GM19351 (cell line): ENCODE measurements around the gene SSBP2.
"Not testable (repeated sequence)": the region's sequence is repeated elsewhere in the genome, so short reads cannot be mapped to it uniquely, and the experiment has no call there.

Source experiments
- ATAC-seq: cut with Tn5 transposase; IDR thresholded peaks from one replicate; pipeline ENCODE4 v1.9.1; 2021; ENCODE audit warnings: mild to moderate bottlenecking, moderate library complexity; ENCODE audit not compliant: unreplicated experiment

The SSBP2 gene

DNA sequence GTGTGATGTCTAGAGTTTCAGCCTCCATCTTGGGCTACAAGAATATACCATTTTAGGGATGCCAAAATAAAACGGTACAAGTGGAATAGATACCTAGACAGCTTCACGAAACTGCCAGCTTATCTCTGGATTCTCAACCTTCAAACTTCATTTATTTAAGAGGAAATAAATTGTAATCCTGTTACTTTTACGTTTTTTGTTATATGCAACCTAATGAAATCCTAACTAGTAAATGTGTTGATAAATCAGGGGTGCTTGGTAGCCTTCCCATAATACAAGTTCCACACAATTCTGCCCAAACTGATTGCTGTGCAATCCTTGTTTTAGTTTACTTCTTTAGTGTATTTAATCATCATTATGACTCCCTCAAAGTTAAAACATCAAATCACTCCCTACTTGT lies 75.5 kb downstream of the SSBP2 start:
- ATAC-seq: no peak

DNA sequence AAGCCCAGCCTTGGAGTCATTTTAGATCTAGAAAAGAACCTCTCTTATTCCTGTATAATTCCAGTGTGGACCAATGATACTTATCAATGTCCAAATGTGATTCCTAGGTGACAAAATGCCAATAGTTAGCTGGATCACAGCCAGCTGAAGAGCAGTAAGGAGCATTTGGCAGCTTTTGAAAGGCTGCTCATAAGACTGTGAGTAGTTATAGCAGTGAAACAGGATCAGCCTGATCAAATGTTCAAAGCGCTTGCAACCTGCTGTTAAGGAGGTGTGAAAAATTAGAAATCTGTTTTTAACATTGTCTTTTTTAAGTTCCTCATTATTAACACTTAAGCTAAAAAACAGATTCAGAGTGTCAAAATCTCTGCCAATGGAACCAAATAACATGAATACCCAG lies 85.1 kb downstream of the SSBP2 start:
- ATAC-seq: no peak

DNA sequence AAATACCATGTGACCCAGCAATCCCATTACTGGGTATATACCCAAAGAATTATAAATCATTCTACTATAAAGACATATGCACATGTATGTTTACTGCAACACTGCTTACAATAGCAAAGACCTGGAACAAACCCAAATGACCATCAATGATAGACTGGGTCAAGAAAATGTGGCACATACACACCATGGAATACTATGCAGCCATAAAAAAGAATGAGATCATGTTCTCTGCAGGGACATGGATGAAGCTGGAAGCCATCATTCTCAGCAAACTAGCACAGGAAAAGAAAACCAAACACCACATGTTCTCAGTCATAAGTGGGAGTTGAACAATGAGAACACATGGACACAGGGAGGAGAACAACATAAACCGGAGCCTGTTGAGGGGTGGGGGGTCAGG lies 90.3 kb downstream of the SSBP2 start:
- not testable (repeated sequence) for ATAC-seq

DNA sequence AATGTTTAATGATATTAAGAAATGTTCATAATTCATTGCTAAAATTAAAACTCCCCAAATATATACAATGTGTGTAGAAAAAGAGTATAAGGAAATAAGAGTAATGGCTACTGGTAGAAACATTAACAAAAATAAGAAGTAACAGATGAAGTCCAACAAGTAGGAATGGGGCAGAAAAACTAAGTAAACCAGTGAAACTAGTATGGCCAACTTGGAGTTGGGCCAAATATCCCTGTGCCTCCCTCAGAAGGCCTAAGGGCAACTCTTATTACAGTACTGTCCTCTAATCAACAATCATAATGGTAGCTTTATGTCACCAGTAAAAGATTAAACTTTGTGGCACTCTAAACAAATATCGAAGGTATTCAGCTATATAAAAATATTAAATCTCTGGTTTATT lies 93.5 kb downstream of the SSBP2 start:
- no peak for ATAC-seq

DNA sequence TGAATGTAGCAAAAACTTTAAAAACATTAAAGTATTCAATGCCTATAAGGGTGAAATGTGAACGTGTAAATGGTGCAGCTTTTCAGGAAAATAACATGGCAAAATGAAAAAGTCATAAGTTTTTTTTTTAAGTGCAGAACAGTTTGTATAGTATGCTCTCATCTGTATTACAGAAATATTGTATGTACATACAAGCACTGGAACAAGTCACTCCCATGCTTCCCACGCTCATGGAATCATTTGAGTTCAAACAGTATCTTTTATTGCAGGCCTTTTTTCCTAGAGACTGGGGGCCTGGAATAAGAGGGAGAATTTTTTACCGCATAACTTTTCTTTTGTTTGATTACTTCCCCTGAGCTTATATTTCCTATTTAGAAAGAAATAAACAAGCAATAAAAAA lies 94.1 kb downstream of the SSBP2 start:
- no peak for ATAC-seq

DNA sequence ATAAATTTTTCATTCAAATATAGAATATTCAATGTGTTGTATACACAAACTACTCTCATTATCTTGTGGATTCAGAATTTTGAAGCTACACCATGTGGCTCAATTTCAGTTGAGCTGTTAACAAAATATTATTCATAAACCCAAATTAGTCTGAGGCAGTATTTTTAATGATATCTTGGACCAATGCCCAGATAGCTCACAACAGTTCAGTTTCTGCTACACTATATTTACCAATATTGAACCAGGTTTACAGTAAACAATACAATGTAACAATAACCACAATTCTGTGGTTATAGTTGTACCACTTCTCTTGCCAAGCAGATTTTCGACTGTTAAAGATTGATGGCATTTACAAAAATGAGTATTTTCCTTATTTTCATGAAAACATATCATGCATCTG lies 99.9 kb downstream of the SSBP2 start:
- no peak for ATAC-seq

DNA sequence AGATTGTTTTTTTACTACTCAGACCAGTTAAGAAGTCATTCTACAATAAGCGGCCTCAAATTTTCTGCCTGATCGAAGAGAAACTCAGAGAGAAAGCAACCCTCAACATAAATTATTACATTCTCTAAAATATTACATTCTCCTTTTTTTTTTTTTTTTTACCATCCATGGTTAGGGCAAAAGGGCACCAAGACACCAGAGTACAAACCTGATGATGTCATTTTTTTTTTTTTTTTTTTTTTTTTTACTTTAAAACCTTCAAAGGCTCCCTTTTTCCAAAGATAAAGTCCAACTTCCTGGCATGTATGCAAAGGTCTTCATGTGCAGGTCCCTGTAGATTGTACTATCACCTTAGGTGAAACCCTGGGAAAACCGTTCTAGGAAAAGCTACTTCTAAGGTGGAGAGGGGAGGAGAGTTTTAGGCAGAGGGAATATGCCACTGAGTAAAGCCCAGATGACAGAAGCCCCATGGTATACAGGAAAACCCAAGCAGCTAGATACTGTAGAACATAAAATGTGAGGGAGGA lies 104.4 kb downstream of the SSBP2 start:
- no peak for ATAC-seq

DNA sequence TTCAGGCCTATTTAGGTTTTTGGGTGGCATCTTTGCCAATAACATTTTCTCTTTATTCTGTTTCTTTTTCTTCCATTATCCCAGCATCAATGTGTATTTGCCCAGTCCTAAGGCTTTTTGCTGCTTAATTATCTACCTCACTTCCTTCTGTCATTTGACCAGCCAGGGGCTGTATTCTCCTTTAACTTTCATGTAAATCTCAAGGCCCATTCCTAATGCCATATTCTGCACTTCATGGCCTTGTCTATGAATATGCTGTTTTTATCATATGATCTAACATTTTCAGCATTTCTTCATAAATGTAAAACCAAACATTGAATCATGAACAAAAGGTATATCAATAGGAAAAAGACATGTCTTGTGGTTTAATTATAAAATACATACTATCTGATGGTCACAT lies 108.7 kb downstream of the SSBP2 start:
- no peak for ATAC-seq

DNA sequence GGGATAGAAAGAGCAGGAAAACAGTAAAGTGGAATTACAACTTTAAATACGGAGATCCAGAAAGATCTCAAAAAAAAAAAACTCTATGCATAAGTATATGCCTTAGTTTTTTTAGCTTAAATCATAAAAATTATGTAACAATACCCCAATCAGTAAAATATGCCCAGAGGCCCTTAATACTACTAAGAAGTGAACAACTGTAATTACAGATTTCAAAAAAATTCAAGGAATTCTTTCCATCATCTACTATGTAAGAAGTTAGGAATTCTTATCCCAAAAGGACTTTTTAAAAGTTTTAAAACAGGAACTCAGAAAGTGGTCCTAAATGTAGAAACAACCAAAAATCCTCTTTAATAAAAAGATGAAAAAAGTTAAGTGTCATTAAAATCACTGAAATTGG lies 111.3 kb downstream of the SSBP2 start:
- no peak for ATAC-seq

DNA sequence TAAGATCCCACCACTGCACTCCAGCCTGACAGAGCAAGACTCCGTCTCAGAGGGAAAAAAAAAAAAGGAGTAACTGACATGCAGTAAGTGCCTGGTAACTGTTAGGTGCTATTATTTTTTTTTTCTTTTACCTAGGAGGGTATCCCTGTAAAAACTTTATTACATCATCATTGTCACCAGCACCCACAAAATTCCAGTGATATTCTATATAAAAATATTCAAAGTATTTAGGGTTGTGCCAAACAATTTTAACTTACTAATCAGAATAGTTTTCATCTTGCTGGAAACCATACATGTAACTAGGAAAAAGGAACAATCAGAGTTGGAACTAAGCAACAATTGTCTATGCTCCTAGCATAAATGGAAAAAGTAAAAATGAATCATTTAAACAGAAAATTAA lies 112.4 kb downstream of the SSBP2 start:
- no peak for ATAC-seq

DNA sequence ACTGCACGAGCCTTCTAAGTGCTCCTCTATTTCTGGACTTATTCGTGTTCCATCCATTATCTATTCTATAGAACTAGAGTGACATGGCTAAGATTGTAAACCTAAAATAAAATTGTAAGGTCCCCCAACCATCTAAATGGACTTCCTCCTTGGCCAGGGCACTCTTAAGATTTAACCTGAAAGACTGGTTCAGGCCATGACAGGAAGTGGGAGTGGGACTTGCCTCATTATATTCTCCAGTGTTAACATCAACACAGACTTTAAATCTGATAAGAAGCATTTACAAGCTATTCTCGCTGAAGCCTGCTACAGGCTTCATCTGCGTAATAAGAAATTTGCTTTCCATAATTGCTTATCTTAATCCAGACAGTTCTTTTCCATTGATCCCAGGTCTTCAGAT lies 117.0 kb downstream of the SSBP2 start:
- ATAC-seq: no peak

DNA sequence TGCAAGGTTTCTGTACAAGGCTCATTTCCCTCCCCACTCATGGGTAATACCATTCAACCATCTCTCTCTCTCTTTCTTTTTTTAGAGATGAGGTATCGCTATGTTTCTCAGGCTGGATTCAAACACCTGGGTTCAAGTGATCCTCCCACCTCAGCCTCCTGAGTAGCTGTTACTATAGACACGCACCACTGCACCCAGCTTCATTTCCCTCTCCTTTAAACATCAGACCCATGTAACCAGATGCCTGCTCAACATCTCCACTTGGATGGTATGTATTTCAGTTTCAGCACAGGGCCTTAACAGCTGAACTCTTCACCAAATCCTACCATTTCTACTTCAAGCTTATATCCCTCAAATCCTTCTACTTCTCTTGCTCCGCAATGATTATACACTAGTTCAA lies 117.4 kb downstream of the SSBP2 start:
- no peak for ATAC-seq

DNA sequence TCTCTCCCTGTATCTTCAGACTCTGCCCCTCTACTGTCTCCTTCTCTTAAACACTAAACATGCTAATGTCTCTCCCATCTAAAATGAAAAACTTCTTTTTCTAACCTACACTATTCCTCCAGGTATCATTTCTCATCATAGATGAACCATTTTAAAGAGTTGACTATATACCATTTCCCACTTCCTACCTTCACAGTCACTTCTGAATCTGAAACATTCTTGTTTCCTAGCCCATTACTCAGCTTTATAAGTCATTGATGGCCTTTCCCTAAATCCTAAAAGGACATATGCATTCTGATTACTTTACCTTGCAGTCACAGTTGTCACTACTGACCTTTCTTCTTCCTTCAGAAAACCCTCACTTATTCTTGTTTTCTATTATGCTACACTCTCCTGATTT lies 118.2 kb downstream of the SSBP2 start:
- no peak for ATAC-seq

DNA sequence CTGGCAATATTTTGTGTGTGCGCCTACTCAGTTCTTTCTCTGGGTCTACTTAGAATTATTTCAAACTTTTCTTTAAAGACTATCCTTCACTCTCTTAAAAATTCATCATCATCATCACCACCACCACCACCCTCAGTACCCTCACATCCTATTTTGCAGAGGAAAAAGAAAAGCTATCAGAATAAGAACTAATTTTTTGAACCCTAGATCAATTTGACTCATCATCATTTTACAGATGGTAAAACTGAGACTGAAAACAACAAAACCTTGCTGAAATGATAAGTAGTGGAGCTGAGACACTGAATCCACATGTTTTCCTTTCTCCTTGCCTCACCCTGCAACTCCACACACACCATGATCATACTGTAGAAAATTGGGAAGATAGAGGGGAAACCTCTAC lies 119.3 kb downstream of the SSBP2 start:
- ATAC-seq: no peak

DNA sequence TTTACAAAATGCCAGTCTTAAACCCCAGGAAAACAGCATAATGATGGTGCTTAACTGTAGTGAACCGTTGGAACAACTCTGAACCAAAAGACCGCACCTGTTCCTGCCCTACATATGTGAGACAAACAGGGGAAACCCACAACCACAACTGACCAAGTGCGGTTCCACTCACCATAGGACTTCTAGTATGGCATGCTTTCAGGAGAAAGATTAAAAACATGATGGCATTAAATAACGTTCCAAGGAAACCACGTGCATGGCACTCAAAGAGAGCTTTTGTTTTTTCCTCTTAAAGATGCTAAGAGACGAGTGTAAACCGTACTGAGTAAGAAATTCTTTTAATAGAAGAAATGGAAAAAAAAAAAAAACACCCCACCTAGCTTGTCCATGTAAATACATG lies 119.8 kb downstream of the SSBP2 start:
- ATAC-seq: peak; percentile 88

DNA sequence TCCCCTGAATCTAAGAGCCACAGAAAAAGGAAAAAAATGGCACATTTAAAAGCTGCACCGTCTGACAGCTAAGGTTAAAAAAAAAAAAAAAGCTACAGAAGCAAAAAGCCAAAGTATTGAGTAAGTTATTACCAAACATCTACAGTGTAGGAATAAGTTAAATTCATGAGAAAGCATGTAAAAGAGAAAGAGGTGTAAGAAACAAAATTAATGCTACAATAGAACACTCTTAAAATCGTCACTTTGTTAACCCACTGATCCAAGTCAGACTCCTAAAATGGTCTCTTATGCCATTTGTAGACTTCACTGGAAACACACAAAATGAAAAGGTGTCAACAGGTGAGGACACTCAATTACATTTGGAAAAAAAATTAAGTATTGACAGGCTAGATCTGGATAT lies 120.2 kb downstream of the SSBP2 start:
- ATAC-seq: no peak

DNA sequence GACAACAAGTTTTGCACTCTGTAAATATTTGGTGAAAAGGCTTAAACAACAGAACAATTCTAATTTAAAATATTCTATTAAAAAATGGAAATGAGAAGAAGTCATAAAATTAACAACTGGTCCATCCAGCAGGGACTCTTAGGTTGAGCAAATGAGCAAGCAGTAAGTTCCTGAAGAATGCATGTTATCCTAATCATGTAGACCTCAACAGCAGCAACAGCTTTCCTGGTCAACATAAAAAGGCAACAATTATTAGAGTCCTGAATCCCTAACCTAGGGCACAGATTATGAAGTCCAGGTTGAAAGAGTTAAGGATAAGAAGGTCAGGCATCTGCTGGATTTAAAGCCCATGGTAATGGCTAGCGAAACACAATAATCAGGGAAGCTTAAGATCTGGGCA lies 120.9 kb downstream of the SSBP2 start:
- ATAC-seq: no peak

DNA sequence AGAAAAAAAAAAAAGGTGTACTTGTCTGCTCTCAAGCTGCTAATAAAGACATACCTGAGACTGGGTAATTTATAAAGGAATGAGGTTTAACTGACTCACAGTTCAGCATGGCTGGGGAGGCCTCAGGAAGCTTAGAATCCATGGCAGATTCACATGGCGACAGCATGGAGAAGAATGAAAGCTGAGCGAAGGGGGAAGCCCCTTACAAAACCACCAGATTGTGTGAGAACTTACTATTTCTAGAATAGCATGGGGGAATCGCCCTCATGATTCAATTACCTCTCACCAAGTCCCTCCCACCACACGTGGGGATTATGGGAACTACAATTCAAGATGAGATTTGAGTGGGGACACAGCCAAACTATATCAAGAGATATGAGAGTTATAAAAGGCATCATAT lies 122.8 kb downstream of the SSBP2 start:
- not testable (repeated sequence) for ATAC-seq

DNA sequence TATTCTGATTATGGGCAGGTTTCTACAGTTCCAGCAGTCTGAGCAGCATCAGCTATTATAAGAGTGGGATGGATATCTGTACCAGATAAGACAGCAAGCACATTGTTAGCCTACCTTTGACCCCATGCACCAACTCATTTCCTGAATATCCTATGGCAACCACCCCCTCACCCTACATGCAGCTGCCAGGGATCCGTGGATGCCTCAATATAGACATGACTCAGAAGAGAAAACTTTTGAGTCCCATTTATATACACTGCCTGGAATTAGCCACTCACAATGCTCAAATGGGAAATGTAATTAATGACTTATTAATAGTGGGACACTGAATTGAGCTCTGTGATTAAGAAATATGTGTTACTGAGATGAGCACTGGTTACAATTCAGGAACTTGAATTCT lies 124.4 kb downstream of the SSBP2 start:
- ATAC-seq: no peak

DNA sequence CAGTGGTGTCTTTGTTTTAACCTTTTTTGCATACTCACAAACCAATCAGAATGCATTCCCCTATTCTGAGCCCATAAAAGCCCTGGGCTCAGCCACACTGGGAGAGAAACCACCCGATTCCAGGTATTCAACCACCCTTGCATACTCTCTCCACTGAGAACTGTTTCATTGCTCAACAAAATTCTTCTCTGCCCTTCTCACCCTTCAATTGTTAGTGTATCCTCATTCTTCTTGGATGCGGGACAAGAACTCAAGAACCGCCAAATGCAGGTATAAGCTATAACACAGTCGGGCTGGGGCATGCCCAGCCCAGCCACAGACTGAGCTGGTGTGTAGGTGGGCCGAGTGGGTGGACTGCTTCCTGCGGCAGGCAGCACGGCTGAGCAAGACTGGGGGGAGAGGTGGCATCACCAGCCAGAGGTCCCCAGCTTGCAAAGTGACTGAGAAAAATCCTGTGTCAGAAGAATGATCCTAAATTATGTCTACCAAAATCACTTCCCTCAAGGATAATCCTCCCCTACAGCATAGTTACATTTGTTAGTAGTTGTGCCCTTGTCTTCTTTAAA lies 141.0 kb downstream of the SSBP2 start:
- ATAC-seq: no peak

DNA sequence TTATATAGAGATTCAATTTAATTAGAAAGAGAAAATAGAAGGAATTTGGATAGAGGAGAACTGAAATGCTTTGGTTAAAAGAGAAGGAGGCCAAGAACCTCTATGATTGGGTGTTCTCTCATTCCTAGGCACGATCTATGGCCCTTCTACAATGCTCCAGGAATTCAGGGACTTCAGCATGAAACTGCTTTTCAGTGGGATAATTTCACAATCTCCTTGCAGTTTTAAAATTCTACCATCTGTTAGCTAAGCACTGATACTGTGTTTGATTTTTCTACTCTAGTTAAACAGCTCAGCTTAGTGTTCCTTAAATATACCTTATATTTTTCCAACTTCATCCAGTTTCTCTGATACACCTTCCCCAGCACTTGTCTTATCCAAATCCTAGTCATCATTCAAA lies 141.9 kb downstream of the SSBP2 start:
- no peak for ATAC-seq

DNA sequence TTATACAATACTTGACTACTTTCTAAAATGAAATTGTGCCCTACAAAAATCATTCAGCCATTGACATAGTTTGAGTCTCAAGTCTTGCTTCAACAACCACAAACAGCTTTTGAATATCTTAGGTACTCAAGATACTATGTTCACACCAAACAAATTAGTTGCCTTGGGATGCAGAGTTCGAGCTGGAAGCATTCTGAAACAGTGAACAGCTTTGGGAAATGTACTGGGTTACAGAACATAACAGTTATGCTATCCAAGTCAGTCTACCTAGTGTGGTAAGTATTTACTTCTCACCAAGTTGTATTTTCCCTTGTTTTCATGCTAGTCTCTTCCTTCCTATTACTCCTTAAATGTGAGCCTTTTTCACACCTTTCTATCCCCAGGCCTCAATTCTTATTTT lies 143.2 kb downstream of the SSBP2 start:
- ATAC-seq: no peak

DNA sequence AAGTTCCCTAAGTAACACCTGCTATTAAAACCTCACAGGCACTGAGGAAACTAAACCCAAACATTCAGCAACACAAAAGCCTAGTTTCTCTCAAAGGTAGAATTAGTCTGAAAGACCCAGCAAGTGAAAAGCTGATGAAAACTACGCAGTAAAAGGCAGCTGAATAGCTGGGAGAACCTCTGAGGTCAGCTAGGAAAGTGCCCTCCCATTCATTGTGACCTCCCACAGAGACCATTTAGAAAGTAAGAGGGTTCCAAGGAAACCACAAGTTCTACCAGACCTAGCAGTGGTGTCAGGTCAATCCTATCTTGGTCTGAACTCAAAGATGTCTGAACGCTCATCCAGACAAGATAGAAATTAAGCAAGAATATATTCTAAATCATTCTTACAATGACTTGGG lies 144.7 kb downstream of the SSBP2 start:
- ATAC-seq: no peak

DNA sequence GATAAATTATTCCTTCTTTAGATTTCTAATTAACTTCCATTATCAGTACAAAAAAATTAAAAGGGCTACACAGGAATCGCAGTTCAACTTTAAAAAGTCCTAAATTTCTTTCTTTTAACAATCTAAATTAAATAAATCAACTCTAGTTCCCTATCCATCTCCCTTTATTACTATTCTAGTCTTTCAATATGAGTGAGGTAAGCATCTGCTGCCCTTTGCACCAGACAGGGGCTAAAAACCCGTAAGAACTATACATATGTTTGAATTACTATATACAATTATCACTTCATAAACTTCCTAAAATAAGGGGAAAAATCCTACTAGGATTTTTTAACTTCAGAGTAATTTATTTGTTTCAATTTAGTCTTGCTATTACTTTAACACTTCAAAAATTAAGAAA lies 145.6 kb downstream of the SSBP2 start:
- ATAC-seq: no peak
